ENCODE measurements around the gene BPGM.

Gene BPGM

DNA sequence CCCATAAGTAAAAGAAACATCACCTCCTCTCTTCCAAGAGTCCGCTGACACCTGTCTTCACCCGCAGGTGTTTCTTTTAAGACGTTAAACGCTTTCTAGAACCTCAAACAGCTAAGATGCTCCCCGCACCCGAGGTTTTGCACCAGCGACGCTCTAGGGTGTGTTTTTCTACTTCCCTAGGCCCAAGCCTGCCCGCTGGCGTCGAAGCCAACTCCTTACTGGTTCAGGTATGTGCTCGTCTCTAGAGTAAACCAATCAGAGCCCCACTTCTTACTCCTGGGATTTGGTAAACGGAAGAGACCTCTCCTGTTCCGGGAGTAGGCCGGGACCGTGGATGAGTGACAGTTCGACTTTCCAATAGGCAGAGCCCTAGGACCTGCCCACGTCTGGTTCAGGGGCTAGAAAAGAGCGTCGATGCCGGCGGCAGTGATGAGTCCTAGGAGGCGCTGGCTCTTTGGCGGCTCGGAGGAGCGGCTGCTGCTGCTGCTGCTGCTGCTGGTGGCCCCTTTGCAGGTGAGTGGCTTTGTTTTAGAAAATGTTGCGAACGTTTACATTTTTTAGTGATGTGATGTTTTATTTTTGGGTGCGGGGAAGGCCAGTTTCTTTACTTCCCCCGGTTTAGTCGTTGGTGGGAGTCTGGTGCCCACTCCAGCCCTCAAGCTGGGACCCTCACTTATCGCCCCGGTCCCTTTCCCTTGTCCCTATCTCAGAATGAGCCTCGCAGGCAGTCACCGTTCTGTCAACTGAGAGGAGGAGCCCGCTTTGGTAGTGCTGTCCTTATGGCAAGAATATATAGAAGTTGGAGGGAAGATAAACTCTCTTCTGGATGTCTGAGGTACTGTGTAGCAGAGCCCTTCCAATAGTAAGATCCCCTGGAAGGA, at the start of gene BPGM:
BPGM (plus strand) TSS at position 429 of the 881 bp plus-strand sequence. CDS start 14,655 bp downstream, outside the sequence.
- DNase-seq (ENCODE audit: low spot score): peak; percentile 100

DNA sequence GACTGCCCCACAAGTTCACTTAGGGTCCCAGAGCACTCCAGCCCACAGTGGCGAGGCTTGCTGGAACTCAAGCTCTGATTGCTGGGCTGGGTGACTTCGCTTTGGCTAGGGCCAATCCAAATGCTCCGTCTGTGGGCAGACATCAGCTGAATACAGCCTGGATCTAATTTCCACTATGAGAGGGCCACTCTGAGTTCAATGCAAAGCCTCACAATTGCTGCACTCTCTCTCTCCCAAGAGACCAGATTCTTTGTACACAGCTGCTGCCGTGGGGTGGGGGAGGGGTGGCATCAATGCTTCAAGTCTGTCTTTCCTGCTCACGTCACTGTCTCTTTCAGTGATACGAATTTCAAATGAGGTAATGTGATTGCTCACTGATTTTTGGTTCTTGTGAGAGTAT, 47.3 kb upstream of the BPGM start:
- DNase-seq (ENCODE audit: low spot score): no peak

DNA sequence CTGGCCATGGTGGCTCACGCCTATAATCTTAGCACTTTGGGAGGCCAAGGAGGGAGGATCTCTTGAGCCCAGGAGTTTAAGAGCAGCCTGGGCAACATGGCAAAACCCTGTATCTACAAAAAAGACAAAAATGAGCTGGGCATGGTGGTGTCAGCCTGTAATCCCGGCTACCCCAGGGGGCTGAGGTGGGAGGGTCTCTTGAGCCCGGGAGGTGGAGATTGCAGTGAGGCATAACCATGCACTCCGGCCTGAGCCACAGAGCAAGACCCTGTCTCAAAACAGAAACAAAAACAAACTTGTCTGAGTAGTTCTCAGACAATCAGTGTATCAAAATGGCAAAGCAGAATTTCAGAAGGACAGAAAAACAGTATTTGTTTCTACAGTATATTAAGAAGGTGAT, 45.2 kb upstream of the BPGM start:
- DNase-seq (ENCODE audit: low spot score): no peak

DNA sequence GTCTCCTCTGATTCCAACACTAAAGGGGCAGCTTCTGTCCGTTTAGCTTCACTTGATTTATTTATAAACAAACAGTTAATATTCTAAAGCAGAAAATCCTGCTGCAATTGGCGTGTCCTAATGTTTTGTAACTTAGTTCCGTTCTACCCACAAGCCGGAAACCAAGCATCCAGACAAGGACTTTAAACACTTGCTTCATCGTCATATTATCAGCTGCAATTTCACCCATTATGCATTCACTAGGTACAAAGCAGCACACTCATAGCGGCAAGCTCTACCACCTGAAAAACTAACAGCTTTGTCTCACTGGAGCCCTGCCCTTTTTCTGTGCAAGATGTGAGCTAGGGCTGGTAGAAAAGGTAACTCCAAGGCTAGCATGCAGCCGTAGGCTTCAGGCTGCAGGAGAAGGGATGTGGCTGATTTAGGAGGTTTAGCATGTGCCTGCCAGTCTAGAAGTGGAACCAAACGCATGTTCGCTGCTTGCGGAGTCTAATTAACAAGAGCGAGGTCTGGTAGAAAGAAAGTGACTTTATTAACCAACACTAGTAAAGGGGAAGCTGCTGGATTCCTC, 43.7 kb upstream of the BPGM start:
- no peak for DNase-seq (ENCODE audit: low spot score)

DNA sequence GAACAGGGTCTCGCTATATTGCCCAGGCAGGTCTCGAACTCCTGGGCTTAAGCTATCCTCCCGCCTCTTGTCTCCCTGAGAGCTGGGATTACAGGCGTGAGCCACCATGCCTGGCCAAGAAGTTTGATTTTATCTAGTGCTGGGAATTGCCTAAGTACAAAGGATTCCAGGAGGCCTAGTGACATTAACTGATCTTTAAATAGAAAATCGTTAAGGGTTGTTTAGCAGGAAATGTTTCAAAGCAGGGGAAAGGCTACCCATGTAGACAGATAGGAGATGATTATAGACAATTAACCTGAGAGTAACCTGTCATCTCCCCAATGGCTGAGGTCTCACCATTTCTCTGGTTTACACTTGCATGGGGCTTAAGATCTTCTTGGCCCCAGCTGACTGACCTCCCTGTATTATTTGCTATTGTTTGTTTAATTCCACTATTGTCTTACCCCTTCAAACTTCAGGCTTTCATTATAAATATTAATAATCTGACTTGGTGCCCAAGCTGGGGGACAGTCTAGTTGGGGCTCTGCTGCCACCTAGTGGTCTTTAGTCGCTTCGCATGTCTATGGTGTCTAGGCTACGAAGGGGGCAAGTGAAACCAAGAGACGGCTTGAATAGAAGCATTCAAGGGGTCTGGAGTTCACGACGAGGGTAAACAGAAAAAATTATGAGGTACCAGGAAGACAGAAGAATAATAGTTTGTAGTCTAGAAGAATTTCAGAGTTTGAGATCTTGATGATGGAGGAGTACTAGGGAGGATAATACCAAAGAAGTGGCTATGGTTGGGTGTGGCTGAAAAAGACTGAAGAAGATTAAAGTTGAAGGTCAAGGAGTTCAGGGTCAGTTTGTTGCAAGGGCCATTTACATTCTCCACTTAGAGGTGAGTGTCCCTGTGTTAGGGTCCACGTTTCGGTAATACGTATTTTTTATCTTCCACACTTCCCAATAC, 40.4 kb upstream of the BPGM start:
- DNase-seq (ENCODE audit: low spot score): peak; percentile 60

DNA sequence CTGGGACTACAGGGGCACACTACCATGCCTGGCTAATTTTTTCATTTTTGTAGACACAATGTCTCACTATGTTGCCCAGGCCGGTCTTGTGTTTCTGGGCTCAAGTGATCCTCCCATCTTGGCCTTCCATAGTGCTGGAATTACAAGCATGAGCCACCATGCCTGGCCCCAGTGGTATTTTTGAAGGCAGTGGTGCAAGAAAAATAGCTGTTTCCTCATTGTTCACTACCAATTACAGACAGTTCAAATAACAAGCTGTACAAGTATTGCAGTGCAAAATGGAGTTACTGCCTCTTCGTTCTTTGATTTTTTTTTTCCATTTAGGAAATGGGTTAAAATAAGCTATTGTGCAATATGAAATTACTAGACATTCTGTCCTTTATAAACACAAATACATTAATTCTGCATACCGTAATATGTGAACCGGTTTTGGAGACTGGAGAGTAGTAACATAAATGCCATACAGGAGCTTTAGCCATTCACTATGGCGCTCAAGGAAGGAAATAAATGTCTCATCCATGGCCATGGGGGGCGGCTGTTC, 35.0 kb upstream of the BPGM start:
- DNase-seq (ENCODE audit: low spot score): no peak

DNA sequence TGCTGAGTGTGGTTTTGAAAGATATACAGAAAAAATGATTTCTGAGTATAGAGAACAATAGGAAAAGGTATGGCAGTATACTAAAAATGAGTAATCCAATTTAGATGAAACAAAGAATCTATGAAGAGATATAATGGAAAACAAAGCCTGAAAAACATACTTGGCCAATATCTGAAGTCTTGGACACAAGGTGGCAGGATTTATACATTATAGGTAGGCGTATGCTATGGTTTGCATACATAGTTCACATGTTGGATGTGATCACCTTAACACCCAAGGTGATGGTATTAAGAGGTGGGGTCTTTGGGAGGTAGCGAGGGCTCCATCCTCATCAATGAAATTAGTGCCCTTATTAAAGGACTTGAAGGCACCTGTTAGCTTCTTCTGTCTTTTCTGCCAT, 34.5 kb upstream of the BPGM start:
- no peak for DNase-seq (ENCODE audit: low spot score)

DNA sequence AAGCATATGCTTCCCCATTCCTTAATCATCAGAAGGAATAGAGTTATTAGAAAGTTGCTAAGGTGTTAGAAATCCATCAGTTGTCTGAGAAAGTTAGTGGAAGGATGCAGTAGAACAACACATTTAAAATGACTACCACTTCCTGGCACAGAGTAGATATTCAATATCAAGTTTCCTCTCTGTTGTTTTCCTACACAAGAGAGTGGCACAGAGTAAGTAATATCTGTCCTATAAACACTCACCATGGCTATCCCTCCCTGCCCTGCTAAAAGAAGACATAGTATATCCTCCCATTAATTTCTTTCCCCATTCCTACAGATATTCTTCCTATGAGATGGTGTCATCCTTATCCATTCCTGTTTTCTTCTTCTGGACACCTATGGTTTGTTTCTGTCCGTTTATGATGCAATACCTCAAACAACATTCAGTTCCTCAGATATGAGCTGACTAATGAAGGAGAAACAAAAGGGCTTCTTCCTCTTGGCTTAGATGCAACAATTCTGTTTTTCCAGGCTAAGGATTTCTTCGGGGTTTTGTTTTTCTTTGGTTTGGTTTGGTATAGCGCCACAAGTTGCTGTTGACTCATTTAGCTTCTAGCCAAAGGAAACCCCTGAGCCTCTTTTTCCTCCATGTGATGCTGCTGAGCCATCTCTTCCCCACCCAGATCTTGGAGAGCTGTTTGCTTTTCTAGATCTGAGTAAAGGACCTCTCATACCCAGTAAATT, 32.9 kb upstream of the BPGM start:
- peak; percentile 90 for DNase-seq (ENCODE audit: low spot score)

DNA sequence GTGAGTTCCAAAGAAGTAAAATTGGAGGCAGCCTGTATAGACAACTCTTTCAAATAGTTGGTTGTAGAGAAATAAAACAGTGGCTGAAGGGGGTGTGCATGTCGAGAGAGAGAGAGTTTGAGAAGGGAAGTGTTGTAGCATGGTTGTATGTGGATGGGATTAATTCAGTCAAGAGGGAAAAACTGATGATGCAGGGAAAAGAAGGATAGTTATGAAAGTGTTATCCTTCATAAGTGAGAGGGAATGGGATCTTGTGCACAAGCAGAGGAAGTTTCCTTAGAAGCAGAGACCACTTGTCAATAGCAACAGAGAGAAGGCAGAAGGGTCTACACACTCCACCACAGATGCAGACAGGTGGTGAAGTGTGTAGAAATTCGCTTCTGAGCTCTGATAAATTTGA, 30.0 kb upstream of the BPGM start:
- no peak for DNase-seq (ENCODE audit: low spot score)

DNA sequence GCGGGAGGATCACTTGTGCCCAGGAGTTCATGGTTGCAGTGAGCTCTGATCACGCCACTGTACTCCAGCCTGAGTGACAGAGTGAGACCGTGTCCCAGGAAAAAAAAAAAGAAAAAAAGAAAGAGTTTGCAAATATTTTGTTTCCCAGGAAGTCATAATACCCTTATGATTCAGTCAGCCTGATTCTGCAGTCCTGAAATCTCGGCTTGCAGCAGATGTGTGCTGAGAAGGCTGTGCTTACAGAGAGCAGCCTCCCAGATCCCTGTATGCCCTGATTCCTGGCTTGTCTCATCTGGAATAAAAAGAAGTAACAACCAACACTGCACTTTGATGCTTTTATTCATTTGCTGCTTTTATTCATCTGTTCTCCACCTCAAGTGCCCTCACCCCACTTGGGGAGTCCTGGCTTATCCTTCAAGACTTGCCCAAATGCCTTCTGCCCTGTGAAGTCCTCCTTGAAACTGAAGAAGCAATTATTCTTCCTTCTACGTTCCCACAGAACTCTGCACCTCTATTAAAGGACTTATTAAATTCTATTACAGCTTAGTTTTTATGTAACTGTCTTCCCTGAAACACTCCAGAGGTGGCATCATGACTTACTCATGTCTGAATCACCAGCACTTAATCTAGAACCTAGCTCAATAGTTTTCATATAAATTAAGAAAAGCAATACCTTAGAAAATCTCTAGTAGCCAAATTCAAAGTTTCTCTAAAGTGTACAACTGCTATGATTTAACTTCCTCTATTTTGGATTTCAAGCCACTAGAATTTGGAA, 27.7 kb upstream of the BPGM start:
- DNase-seq (ENCODE audit: low spot score): peak; percentile 61

DNA sequence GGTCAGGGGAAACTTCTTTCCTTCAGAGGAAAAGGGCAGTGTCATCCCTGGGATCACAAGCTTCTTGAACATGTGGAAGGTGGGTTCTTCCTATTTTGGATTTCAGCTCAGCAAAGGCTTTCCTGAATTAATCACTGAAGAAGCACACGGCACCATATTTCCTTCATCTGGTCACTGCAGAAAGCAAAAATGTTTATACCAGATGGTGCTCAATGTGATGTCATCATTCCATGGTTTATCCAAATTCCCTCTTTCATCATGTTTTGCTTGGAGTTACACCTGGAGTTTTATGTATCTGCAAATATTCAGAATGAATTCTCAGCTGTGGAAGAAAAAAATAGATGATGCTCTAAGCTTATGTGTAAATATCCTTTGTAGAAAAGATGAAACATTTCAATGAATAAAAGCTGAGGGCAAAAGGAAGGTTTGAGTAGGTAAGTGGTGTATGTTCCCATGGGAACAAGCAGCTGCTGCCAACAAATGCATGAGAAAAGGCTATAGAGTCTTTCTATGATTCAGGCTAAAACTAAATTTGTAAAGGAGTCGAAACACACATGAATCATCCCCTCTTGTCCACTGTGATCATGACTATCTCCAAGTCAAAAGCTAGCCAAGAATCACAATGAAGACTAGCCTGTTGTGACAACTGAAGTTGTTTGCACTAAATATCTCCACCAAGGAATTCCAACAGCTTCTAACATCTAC, 26.9 kb upstream of the BPGM start:
- peak; percentile 82 for DNase-seq (ENCODE audit: low spot score)

DNA sequence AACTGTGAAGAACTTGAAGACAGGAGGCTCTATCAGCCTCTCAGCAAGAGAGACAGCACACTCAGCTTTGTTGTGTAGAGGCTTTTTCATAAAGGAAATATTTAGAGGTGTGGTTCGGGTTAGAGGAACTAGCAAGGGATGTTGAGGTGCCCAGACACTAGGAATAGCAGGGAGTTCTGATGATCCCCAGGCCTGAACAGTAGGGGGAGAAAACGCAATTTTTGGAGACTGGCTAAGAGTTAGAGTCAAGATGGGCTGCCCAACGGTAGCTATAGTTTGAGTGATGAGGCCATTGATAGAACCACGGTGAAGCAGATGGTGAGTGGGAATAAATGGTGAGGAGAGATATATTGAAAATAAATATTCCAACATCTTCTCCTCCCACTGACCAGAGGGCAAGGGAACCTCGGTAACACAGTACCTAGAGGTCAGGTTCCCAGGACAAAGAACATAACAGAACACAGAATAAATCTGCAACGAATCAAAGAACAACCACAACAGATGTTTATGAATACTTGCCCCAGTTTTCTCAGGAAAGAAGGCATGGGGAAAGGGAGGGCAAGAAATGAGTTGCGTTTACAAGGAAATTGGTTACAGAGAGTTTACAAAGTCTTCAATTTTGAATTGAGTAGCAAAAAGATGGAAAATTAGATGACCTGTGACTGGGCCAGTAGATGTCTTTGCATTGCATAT, 24.2 kb upstream of the BPGM start:
- no peak for DNase-seq (ENCODE audit: low spot score)

DNA sequence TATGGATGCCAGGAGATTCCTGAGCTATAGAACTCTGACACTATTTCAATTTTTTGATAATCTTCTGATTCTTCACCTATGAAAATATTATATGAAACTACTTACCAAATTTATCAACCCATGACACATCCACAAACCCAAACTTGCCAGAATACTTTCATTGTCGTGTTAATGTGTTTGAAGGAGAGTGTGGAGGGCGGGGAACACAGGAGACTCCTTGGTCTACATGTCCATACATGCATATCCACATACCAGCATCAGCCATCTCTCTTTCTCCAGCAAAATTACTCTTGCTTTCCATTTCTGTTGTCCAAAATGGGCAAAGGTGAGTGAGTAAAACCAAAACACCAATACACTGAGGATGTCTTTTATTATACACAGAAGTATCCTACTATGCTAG, 23.5 kb upstream of the BPGM start:
- no peak for DNase-seq (ENCODE audit: low spot score)

DNA sequence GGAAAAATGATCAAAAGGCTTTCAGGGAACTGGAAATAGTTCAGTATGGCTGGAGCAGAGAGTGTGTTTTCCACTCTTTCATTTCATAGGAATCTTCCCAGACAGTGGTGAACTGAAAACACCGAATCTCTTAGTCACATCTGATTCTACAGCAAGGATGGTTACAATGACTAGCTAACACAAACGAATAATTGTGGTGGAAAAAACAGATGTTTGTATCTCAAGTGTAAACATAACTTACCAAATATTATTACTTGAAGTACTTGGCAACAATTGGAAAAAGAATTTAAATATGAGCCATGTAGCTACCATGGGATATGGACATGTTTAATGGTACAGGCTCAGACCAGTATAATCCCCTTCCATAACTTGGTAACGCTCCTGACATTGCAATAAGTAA, 21.1 kb upstream of the BPGM start:
- DNase-seq (ENCODE audit: low spot score): peak; percentile 77

DNA sequence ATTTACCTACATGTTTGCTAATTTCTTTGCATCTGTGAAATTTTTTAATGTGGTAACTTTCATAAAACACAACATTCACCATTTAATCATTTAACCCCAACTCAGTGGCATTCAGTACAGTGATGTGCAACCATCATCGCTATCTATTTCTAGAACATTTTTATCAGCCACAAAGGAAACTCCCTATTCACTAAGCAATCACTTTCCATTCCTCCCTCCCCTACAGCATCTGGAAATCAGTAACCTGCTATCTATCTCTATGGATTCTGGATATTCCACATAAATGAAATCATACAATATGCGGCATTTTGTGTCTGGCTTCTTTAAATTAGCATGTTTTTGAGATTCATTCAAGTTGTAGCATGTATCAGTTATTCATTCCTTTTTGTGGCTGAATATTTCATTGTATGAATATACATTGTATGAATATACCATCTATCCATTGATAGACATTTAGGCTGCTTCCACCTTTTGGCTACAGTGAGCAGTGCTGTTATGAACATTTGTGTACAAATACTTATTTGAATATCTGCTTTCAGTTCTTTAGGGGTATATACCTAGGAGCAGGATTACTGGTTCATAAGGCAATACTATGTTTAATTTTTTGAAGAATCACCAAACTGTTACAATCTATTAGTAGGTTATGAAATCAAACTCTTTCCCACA, 19.4 kb upstream of the BPGM start:
- no peak for DNase-seq (ENCODE audit: low spot score)

DNA sequence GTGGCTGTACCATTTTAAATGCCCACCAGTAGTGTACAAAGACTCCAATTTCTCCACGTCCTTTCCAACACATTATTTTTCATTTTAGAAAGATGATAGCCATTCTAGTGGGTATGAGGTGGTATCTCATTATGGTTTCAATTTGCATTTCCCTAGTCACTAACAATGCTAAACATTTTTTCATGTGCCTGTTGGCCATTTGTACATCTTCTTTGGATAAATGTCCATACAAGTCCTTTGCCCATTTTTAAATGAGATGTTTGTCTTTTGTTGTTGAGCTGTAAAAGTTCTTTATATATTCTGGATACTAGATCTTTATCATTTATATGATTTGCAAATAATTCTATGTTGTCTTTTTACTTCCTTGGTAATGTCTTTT, 18.9 kb upstream of the BPGM start:
- no peak for DNase-seq (ENCODE audit: low spot score)

DNA sequence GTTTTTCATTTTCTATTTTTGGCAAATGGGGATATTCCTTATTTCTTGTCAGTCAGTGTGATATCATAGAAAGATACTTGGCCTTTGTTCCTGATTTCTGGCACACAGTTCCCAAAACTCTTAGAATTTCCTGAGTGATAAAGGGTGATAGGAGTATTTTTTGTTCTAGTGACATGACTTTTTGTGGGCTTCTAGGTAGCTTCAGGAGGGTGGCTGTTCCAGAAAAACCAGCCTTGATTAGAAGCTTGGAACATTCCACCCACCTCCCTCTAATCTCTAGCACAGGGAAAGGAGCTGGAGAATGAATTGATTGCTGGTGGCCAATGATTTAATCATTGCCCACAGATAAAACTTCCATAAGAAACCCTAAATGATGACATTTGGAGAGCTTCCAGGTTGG, 17.2 kb upstream of the BPGM start:
- no peak for DNase-seq (ENCODE audit: low spot score)

DNA sequence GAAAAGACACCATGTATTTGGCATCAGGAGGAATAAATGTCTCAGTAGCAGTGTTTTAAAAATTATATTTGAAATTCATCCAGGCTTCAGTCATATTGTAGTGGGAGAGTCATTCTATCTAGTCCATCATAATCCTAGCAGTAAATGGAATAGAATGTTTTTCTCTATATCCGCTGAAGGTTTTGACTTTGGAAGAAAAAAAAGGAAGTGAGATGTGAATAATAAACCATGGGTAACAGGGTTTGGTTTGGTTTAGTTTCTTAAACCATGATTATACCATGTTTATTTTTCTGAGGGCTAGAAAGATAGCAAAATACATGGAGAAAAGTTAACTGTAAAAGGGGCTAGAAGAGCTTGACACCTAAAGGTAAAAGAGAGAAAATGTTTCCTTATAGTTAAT, 16.4 kb upstream of the BPGM start:
- no peak for DNase-seq (ENCODE audit: low spot score)

DNA sequence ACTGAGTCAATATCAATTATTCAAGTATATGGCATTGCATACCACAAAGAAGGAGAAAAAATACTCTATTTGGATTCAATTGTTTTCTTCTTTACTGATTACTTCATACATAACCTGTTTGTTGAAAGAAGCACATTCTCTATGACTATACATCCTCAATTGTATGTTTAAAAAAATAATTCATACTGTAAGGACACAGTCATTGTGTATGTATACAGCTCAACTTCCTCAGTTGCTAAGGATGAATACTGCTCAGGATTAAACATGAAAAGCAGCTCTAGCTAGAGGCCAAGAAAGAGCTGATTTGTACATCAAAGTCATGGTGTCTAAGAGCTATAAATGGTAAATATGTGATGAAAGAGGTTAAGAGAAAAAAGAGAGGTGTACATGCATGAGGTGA, 15.8 kb upstream of the BPGM start:
- DNase-seq (ENCODE audit: low spot score): no peak
